Germinal center (tissue), 1 donor: ENCODE results near the gene TMEM200A.

Source experiments
- DNase-seq: peaks from one replicate; pipeline ENCODE4 v3.0.0; 2012; ENCODE audit warnings: mixed read lengths, low spot score

Gene TMEM200A

DNA sequence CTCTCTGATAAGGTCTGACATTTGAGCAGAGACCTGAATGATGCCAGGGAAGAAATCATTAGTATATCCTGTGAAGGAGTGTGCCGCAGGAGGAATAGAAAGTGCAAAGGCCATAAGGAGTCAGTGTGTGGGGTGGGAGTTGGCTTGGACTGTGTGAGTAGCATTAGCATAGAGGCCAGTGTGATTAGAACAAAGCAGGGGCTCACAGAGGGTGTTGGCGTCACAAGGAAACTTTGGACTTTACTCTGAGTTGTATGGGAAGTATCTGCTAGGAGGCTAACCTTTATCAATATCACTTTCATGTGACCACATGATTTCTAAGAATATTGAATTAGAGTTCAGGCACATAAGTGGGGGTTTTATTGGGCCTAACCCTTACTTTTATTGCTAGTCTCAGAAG is 12.1 kb downstream of the TMEM200A start:
- no peak for DNase-seq

DNA sequence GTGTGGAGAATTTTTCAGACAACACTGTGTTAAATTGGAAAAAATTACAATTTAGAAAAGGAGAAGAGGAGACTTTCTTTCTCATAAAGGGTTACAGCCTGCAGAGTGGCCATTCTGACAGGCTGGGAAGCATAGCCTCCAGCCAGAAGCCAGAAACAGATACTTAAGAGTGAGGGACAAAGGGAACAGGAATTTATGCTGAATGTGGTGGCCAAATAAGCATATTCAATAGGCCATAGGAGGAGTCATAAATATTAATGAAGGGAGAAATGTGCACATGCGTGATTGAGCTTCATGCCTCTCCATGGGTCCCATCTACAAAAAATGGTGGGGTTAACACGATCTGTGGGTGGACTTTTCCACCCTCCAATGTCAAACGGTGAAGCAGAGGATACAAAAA is 13.4 kb downstream of the TMEM200A start:
- no peak for DNase-seq

DNA sequence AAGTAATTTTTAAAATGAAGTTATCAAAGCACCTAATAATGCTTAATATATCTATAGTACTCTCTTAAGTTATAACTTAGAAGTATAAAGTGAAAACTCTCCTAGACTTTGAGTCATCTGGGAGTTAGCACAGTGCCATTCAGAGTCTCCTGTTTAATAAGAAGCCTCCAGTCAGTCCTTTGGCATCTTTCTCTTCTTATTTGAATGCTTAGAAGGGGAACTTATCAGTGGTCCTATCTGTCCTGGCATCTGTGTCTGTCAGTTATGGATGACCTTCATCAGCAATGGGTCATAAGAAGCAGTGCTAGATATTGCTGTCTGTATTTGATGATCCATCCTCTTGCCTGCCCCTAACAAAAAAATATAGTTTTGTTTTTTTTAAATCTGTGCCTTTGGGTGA is 15.2 kb downstream of the TMEM200A start:
- no peak for DNase-seq

DNA sequence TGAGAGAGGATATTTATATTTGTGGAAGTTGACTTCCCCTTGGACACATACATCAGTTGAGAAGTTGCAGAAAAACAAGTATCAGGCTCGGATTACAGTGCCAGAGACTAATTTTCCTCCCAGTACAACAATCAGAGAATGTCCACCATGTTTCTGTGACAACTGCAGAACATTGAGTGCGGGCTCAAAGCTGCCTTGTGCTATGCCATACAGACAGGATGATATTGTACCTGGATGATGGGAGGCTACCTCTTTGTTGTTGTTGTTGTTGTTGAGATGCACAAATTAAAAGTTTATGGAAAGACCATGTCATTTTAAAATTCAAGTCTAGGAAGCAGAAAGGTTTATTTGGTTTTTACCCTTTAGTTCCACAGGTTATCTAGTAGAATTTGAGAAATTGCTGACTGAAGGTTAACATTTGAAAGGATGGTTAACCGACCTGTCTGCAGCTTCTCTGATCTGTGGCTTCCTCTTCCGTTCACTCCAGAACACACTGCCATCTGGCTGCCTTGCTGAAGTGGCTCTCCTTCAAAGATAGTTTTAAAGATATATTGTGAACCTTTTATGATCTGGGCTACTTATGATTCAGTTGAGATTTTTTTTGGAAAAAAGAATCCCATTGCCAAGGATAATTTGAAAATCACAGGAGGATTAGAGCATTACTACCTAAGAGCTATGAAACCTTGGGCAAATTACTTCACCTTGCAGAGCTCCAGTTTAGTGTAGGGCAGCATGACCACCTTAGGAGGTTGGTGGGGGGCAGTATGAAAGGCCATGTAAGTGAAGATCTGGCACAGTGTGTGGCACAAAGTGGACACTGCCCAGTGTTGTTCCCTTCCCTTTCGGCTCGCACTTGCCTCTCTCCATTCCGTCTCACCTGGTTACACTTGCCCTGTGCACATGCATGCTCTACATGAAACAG is 15.9 kb downstream of the TMEM200A start:
- DNase-seq, result no peak

DNA sequence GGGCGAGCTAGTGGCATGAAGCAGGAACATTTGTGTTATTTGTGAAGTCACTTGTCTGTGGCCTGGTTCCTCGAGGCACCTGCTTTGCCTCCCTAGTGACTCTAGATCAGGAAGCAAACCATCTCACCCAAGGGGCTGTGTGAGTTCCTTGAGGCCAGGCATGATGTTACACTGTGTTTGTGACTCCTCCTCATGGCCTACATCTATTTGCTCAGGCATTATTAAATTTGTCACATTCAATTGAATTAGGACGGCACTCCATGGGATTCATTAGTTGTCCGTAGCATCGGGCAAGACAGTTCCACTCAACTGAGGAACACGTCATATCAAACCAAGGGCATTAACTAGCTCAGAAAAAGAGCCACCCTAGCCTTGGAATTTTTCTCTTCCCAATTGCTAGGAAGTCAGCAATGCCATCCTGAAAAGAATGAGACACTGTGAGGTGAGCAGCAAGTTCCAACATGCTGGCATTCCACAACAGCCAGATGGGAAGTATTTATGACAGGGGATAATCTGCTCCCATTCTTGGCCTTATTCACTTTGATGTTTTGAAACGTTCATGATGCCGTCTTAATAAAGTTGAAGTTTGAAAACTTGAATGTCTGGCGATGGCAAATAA is 17.2 kb downstream of the TMEM200A start:
- DNase-seq, result no peak

- DNase-seq, result no peak
Observed at GRCh38 chr6:130385064-130385695, 19.4 kb downstream of the TMEM200A start.

DNA sequence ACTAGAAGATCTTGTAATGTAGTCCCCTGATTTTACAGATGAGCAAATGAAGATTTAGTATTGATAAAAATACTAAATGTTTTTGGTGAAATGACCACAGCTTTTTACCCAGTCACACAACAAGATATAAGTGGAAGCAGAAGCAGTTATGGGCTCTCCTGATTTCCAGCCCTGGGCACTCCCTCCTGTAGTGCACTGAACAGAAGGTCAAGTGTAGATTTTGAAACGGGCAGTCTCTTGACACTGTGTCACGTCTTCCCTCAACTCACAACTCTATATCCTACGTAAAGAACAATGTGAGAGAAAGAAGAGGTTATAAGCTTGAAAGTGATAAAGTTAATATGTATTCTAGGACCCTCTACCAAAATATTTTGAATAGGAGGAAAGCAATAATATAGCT is 23.3 kb downstream of the TMEM200A start:
- DNase-seq, result no peak

- no peak for DNase-seq
Observed at GRCh38 chr6:130390890-130391289, 25.1 kb downstream of the TMEM200A start.

- DNase-seq, result no peak
Observed at GRCh38 chr6:130393306-130393705, 27.5 kb downstream of the TMEM200A start.

DNA sequence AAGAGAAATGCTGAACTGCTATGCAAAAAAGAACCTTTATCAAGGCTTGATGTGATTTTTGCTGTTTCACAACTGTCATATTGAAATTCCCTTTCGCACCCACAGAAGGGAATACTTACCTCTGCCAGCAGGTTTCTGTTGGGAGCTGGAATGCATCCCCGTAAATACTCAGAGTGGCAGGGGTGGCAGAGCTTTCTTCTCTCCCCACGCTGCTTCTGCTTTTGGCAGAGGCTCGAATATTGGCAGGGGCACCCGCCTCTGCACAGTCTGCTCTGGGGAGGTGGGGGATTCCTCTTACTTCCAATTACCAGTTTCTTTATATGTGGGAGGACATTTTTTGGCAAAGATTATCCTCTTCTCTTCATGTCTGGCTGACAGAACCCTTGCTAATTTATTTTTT is 28.4 kb downstream of the TMEM200A start:
- DNase-seq, result no peak

DNA sequence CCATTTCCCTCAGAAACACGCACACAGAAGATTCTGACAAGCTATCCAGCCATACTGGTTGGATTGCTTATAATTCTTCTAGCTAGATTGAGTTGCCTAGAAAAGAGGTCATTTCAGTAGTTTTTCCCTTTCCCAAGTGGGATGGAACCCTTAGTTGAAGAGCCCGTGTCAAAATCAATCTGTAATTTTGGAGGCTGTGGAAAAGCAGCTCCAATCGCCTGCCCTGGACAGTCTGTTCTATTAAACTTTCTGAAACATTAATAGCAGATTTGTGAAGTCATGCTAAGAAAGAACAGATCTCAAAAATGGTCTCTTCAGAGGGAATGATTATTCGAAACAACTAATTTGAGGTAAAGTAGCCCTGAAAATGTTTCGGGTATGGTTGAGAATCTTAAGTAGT is 29.3 kb downstream of the TMEM200A start:
- no peak for DNase-seq

- no peak for DNase-seq
Observed at GRCh38 chr6:130396722-130397121, 30.9 kb downstream of the TMEM200A start.

- no peak for DNase-seq
Observed at GRCh38 chr6:130405549-130405948, 39.7 kb downstream of the TMEM200A start.

- no peak for DNase-seq
Observed at GRCh38 chr6:130407032-130407431, 41.2 kb downstream of the TMEM200A start.

DNA sequence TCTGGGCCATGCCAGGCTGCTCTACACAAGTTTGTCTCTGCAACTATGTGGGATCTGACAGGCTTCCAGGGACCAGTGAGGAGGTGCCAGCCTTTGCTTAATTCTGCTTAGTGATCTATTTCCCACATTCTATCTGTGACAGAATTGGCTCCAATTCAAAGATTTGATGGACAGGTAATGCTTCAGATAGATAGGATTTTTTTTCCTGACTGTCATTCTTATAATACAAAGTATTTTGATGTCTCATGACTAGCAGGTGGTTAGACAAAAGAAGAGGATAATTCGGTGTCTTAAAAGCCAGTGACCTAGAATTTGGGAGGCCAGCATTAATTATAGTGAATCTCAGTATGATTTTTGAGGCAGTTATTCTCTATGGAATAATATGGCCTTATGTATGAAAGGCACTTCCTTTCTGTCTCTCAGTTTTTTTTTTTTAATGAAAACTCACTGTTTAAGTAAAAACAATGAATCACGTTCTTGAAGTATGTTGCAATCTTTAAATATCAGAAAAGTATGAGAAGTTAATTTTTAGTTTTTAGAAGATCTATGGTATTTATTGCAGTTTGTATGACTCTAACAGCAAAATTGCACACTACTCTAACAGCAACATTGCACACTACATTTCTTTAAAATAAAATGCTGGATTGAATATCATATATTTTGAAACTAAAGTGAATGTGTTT is 43.7 kb downstream of the TMEM200A start:
- no peak for DNase-seq

GRCh38 chr6:130411481-130411880 is 45.7 kb downstream of the TMEM200A start:
- no peak for DNase-seq

- no peak for DNase-seq
Observed at GRCh38 chr6:130412556-130413290, 46.9 kb downstream of the TMEM200A start.

GRCh38 chr6:130417951-130418350 is 52.1 kb downstream of the TMEM200A start:
- no peak for DNase-seq

DNA sequence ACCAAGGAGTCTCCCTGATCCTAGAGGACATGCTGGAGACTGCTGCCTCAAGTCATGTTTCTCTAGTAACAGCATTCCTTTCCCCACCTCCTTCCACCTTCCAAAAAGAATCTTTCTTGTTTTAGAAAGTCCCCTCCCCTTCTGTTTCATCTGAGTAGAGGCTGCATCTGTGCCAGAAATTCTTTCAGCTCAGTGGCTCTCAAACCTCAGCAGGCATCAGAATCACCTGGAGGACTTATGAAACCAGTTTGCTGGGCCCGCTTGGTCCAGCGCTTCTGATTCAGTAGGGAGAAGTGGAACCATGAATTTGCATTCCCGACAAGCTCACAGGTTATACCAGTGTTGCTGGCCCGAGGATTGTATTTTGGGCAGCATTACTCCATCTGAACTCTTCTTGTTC is 55.1 kb downstream of the TMEM200A start:
- no peak for DNase-seq

GRCh38 chr6:130421585-130421984 is 55.8 kb downstream of the TMEM200A start:
- DNase-seq, result no peak

DNA sequence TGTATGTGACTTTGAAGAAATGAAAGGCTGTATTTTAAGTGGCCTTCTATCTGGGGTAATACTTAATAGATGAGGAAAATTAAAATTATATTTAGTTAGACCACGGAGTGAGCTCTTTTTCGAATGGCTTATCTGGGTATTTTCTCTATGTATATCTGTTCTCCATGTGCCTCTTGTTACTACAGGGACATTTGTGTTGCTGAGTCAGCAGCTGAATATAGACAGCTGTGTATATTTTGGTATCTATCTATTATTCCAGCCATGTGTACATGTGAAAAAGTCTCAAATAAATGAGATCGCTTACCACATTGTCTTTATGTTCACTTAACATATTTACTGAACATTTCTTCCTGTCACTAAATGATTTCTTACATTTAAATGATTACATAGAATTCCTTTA is 57.2 kb downstream of the TMEM200A start:
- no peak for DNase-seq

- DNase-seq, result no peak
Observed at GRCh38 chr6:130424710-130425109, 58.9 kb downstream of the TMEM200A start.
